Panc1 (cell line): ENCODE data around the gene CUX1. TPM values are rescaled to one million over a fixed set of nuclear protein-coding genes. Genes with fewer than 3 reads are reported as not detected.
"Not testable (repeated sequence)": the region's sequence is repeated elsewhere in the genome, so short reads cannot be mapped to it uniquely, and the experiment has no call there.

Experiments
- ATAC-seq: fragments of 200-7000 bp; cut with Tn5 transposase; 2 replicates; pipeline ENCODE4 v1.9.1; 2020; ENCODE audit warnings: mild to moderate bottlenecking, moderate library complexity
- BruUV-seq: library from RNA; stranded (reverse); fragments of 400-500 nt; replicated peaks from 2 replicates; lab custom pipeline; 2021; lab: Mats Ljungman, UMichigan
- CTCF ChIA-PET: fragments of 300-600 bp; sonication (Branson Sonifier 250); formaldehyde crosslinking; loops from one replicate; lab custom pipeline; 2022; ENCODE audit warnings: antibody characterized with exemption; lab: Charles Lee
- POLR2A ChIA-PET: fragments of 300-600 bp; sonication (Branson Sonifier 250); formaldehyde crosslinking; loops from one replicate; lab custom pipeline; 2022; ENCODE audit warnings: antibody characterized with exemption; lab: Charles Lee
- DNase-seq: peaks from one replicate; pipeline ENCODE4 v3.0.0-alpha.2; 2010; ENCODE audit warnings: low read depth, low spot score
- H3K27ac ChIP-seq: 2 replicates; pipeline ENCODE4 v1.5.1; 2011; ENCODE audit warnings: mild to moderate bottlenecking, low read length, inconsistent platforms
- H3K27me3 ChIP-seq: fragments of 200-500 bp; sonication (Bioruptor generic); 2 replicates; pipeline ENCODE4 v1.6.0; 2014; ENCODE audit warnings: low read length, inconsistent platforms; ENCODE audit not compliant: control insufficient read depth, insufficient read depth
- H3K36me3 ChIP-seq: fragments of 200-500 bp; sonication (Bioruptor generic); 2 replicates; pipeline ENCODE4 v1.5.1; 2014; ENCODE audit warnings: inconsistent platforms, mild to moderate bottlenecking, low read length, moderate library complexity; ENCODE audit not compliant: control insufficient read depth, insufficient read depth
- H3K4me1 ChIP-seq: 2 replicates; pipeline ENCODE4 v1.5.1; 2011; ENCODE audit warnings: inconsistent platforms, mild to moderate bottlenecking, low read length, moderate library complexity; ENCODE audit not compliant: control insufficient read depth, insufficient read depth
- H3K4me3 ChIP-seq, 2 experiments: 2 replicates each; pipeline ENCODE4 v1.5.1; 2011 to 2012; ENCODE audit warnings: low read depth in 2 of 2, low read length in 2 of 2, mild to moderate bottlenecking in 2 of 2, inconsistent platforms in 1 of 2, moderate library complexity in 1 of 2
- H3K9me3 ChIP-seq: fragments of 200-500 bp; sonication (Bioruptor generic); 2 replicates; pipeline ENCODE4 v1.5.1; 2014; ENCODE audit warnings: low read depth, mild to moderate bottlenecking, inconsistent platforms, low read length, moderate library complexity; ENCODE audit not compliant: control insufficient read depth, insufficient read depth
- POLR2AphosphoS5 ChIP-seq: IDR thresholded peaks from 2 replicates; pipeline ENCODE4 v1.6.1; 2012; ENCODE audit warnings: mild to moderate bottlenecking, low read depth, low read length, moderate library complexity
- SIN3A ChIP-seq: IDR thresholded peaks from 2 replicates; pipeline ENCODE4 v1.6.1; 2012; ENCODE audit warnings: low read depth, mild to moderate bottlenecking, low read length, moderate library complexity, borderline replicate concordance; ENCODE audit not compliant: insufficient read depth
- TCF7L2 ChIP-seq: IDR thresholded peaks from 2 replicates; pipeline ENCODE4 v1.6.1; 2011; ENCODE audit warnings: mild to moderate bottlenecking, low read depth, low read length, inconsistent platforms
- in situ Hi-C: cut with HindIII; loops from 2 replicates; pipeline ENCODE4 v1.10.0; 2016; ENCODE audit warnings: low sequenced_read_pairs, low pct_unique_long_range_greater_than_20kb
- intact Hi-C: fragments of 100-400 bp; cut with micrococcal nuclease; formaldehyde crosslinking; loops from one replicate; pipeline ENCODE4 v1.10.0; 2022; ENCODE audit not compliant: unreplicated experiment
- total RNA-seq: library from RNA; stranded (reverse); gene quantifications from one replicate; pipeline ENCODE4 v1.2.1, GENCODE V29; 2021; ENCODE audit not compliant: unreplicated experiment
- TF ChIP-seq, protein P1 (sequence below): fragments of 450-650 bp; IDR thresholded peaks from 2 replicates; pipeline ENCODE4 v1.5.1; 2017; ENCODE audit warnings: mild to moderate bottlenecking
- TF ChIP-seq, protein P2 (sequence below), 2 experiments: IDR thresholded peaks; 2 replicates each; pipeline ENCODE4 v1.6.1; 2011 to 2012; ENCODE audit warnings: low read depth in 2 of 2, control low read depth in 1 of 2, low read length in 1 of 2, mild to moderate bottlenecking in 1 of 2, moderate library complexity in 1 of 2; ENCODE audit not compliant: insufficient read depth in 1 of 2

Gene CUX1
- total RNA-seq, 1 experiment from 2014 or later, result 50.9 TPM

DNA sequence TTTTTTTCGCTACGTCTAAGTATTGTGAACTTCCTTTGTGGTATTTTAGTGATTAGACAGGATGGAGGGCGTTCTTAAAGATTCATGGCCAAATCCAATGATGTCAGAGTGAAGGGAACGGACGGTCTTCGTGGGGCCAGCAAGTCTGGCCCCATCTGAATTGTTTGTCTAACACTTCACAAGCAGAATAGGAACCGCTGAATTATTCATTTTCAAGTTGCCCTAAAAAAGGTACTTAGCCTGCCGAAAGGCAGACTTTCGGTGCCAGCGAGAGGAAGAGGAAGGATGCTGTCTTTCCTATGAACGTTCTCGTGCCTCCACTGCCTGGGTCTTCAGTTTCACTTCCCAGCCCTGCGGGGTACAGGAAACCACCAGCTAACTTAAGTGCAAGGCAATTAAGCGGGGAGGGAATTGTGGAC, 323.5 kb downstream of the CUX1 start:
- Histone ChIP-seq H3K9me3 (no peaks in the 10 kb centered on the region), H3K36me3 (no peaks in the 10 kb centered on the region), H3K4me3 (no peak overlapping the region), H3K27me3 (no peaks in the 10 kb centered on the region), H3K4me1 (no peaks in the 10 kb centered on the region), H3K27ac (no peak overlapping the region)
- POLR2A ChIA-PET, result no interaction called here
- TF ChIP-seq, protein P1, sequence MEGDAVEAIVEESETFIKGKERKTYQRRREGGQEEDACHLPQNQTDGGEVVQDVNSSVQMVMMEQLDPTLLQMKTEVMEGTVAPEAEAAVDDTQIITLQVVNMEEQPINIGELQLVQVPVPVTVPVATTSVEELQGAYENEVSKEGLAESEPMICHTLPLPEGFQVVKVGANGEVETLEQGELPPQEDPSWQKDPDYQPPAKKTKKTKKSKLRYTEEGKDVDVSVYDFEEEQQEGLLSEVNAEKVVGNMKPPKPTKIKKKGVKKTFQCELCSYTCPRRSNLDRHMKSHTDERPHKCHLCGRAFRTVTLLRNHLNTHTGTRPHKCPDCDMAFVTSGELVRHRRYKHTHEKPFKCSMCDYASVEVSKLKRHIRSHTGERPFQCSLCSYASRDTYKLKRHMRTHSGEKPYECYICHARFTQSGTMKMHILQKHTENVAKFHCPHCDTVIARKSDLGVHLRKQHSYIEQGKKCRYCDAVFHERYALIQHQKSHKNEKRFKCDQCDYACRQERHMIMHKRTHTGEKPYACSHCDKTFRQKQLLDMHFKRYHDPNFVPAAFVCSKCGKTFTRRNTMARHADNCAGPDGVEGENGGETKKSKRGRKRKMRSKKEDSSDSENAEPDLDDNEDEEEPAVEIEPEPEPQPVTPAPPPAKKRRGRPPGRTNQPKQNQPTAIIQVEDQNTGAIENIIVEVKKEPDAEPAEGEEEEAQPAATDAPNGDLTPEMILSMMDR, result no peak
- TF ChIP-seq SIN3A (no peak), TCF7L2 (no peak), POLR2AphosphoS5 (no peak)
- TF ChIP-seq, protein P2, sequence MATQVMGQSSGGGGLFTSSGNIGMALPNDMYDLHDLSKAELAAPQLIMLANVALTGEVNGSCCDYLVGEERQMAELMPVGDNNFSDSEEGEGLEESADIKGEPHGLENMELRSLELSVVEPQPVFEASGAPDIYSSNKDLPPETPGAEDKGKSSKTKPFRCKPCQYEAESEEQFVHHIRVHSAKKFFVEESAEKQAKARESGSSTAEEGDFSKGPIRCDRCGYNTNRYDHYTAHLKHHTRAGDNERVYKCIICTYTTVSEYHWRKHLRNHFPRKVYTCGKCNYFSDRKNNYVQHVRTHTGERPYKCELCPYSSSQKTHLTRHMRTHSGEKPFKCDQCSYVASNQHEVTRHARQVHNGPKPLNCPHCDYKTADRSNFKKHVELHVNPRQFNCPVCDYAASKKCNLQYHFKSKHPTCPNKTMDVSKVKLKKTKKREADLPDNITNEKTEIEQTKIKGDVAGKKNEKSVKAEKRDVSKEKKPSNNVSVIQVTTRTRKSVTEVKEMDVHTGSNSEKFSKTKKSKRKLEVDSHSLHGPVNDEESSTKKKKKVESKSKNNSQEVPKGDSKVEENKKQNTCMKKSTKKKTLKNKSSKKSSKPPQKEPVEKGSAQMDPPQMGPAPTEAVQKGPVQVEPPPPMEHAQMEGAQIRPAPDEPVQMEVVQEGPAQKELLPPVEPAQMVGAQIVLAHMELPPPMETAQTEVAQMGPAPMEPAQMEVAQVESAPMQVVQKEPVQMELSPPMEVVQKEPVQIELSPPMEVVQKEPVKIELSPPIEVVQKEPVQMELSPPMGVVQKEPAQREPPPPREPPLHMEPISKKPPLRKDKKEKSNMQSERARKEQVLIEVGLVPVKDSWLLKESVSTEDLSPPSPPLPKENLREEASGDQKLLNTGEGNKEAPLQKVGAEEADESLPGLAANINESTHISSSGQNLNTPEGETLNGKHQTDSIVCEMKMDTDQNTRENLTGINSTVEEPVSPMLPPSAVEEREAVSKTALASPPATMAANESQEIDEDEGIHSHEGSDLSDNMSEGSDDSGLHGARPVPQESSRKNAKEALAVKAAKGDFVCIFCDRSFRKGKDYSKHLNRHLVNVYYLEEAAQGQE (IDR thresholded peaks at IDR 0.05; ENCODE audit: insufficient read depth in 1 of 2, low read depth in 2 of 2, low read length in 1 of 2), result no peak
- DNase-seq (no peak), ATAC-seq (no peak)
- intact Hi-C loops (no loop called here), in situ Hi-C loops (no loop called here)
- no TSS peak for BruUV-seq
- CTCF ChIA-PET, result no interaction called here

DNA sequence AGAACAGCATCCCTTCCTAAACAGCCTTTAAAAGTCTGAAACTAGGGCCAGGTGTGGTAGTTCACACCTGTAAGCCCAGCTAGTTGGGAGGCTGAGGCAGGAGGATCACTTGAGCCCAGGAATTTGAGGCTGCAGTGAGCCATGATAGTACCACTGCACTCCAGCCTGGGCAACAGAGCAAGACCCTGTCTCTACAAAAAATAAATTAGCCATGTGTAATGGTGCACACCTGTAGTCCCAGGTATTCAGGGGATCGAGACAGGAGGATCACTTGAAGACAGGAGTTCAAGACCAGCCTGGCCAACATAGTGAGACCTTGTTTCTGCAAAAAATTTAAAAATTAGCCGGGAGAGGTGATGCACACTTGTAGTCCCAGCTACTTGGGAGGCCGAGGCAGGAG, 325.0 kb downstream of the CUX1 start:
- H3K36me3 ChIP-seq, BruUV-seq, H3K9me3 ChIP-seq, H3K4me1 ChIP-seq, intact Hi-C loops, H3K4me3 ChIP-seq, CTCF ChIA-PET, DNase-seq, POLR2A ChIA-PET, H3K27ac ChIP-seq, H3K27me3 ChIP-seq, in situ Hi-C loops, ATAC-seq: not testable (repeated sequence)

DNA sequence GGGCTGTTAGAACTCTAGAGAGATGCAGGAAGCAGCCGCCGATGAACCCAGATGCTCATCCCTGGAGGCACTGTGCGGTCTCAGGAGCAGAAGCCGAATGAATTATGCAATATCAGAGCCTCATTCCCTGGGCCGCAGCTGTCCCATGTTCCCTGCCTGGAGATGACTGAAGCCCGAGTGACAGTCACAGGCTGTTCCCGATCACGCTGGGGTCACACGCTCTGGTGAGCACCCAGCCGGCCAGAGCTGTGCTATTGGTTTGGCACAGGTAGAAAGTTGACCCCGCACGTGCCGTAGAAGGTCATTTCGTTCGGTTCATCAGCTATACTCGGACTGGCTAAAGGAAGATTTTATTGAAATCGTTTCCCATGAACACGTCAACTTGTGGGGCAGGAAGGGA, 328.7 kb downstream of the CUX1 start:
- Histone ChIP-seq H3K27me3 (no peaks in the 10 kb centered on the region), H3K4me3 (no peak overlapping the region), H3K4me1 (no peaks in the 10 kb centered on the region), H3K9me3 (no peaks in the 10 kb centered on the region), H3K27ac (no peak overlapping the region), H3K36me3 (no peaks in the 10 kb centered on the region)
- ChIA-PET CTCF (no interaction called here), POLR2A (no interaction called here)
- intact Hi-C loops, result no loop called here
- DNase-seq (no peak), ATAC-seq (no peak)
- in situ Hi-C loops, result no loop called here
- TF ChIP-seq, protein P1, result no peak
- no peak for TF ChIP-seq SIN3A
- no peak for TF ChIP-seq TCF7L2
- TF ChIP-seq, protein P2 (IDR thresholded peaks at IDR 0.05; ENCODE audit: insufficient read depth in 1 of 2, low read depth in 2 of 2, low read length in 1 of 2), result no peak
- TF ChIP-seq POLR2AphosphoS5, result no peak
- no TSS peak for BruUV-seq
